Measurements from ENCODE around the gene ASIC2.

ASIC2 gene

GRCh38 chr17:33082529-33083173 is 210.4 kb downstream of the ASIC2 start:
- no peak for TF ChIP-seq CTCF (IDR thresholded peaks at IDR 0.05; ENCODE audit: control insufficient read depth, insufficient read depth, low read depth, low read length, missing control alignments)
- H3K4me3 ChIP-seq (ENCODE audit: control insufficient read depth, low read depth, low read length): no peak overlapping the region
- DNase-seq (ENCODE audit: low read depth): no peak

- no peak overlapping the region for H3K4me3 ChIP-seq (ENCODE audit: control insufficient read depth, low read depth, low read length)
- TF ChIP-seq CTCF (IDR thresholded peaks at IDR 0.05; ENCODE audit: control insufficient read depth, insufficient read depth, low read depth, low read length, missing control alignments): no peak
- no peak for DNase-seq (ENCODE audit: low read depth)
Measured at GRCh38 chr17:33080091-33080490, 213.0 kb downstream of the ASIC2 start.

GRCh38 chr17:33079201-33079600 is 213.9 kb downstream of the ASIC2 start:
- H3K4me3 ChIP-seq (ENCODE audit: control insufficient read depth, low read depth, low read length): no peak overlapping the region
- no peak for TF ChIP-seq CTCF (IDR thresholded peaks at IDR 0.05; ENCODE audit: control insufficient read depth, insufficient read depth, low read depth, low read length, missing control alignments)
- DNase-seq (ENCODE audit: low read depth): no peak

GRCh38 chr17:33076979-33077378 is 216.1 kb downstream of the ASIC2 start:
- DNase-seq (ENCODE audit: low read depth): no peak
- TF ChIP-seq CTCF (IDR thresholded peaks at IDR 0.05; ENCODE audit: control insufficient read depth, insufficient read depth, low read depth, low read length, missing control alignments): no peak
- H3K4me3 ChIP-seq (ENCODE audit: control insufficient read depth, low read depth, low read length): no peak overlapping the region

- TF ChIP-seq CTCF (IDR thresholded peaks at IDR 0.05; ENCODE audit: control insufficient read depth, insufficient read depth, low read depth, low read length, missing control alignments): no peak
- no peak overlapping the region for H3K4me3 ChIP-seq (ENCODE audit: control insufficient read depth, low read depth, low read length)
- no peak for DNase-seq (ENCODE audit: low read depth)
Measured at GRCh38 chr17:33073416-33073815, 219.7 kb downstream of the ASIC2 start.

- no peak overlapping the region for H3K4me3 ChIP-seq (ENCODE audit: control insufficient read depth, low read depth, low read length)
- no peak for DNase-seq (ENCODE audit: low read depth)
- no peak for TF ChIP-seq CTCF (IDR thresholded peaks at IDR 0.05; ENCODE audit: control insufficient read depth, insufficient read depth, low read depth, low read length, missing control alignments)
Measured at GRCh38 chr17:33072421-33073161, 220.5 kb downstream of the ASIC2 start.
